Loucy (cell line): ENCODE results near the gene PPP2R5C.

ENCODE experiments used
- H2AFZ ChIP-seq: fragments of 200-600 bp; sonication (generic); 2 replicates; pipeline ENCODE4 v1.6.0; 2016; ENCODE audit warnings: antibody characterized with exemption, mild to moderate bottlenecking, low read length, moderate library complexity
- H3F3A ChIP-seq: fragments of 200-600 bp; 2 replicates; pipeline ENCODE4 v1.6.0; 2016; ENCODE audit warnings: antibody characterized with exemption, low read depth, mild to moderate bottlenecking
- H3K27me3 ChIP-seq: fragments of 200-600 bp; sonication (generic); 2 replicates; pipeline ENCODE4 v1.6.1; 2014; ENCODE audit warnings: low read length, mild to moderate bottlenecking; ENCODE audit not compliant: insufficient read depth, poor library complexity, severe bottlenecking
- H3K36me3 ChIP-seq: fragments of 200-600 bp; sonication (generic); 2 replicates; pipeline ENCODE4 v1.6.1; 2016; ENCODE audit warnings: low read length; ENCODE audit not compliant: insufficient read depth
- H3K4me1 ChIP-seq: fragments of 200-600 bp; sonication (generic); 2 replicates; pipeline ENCODE4 v1.5.1; 2014; ENCODE audit warnings: low read length, mild to moderate bottlenecking; ENCODE audit not compliant: insufficient read depth, poor library complexity, severe bottlenecking
- H3K4me2 ChIP-seq: fragments of 200-600 bp; sonication (generic); 2 replicates; pipeline ENCODE4 v1.6.0; 2014; ENCODE audit warnings: antibody characterized with exemption, low read length, low read depth, mild to moderate bottlenecking; ENCODE audit not compliant: poor library complexity, severe bottlenecking
- H3K4me3 ChIP-seq: fragments of 200-600 bp; sonication (generic); 2 replicates; pipeline ENCODE4 v1.5.1; 2014; ENCODE audit warnings: low read length, mild to moderate bottlenecking, mixed read lengths; ENCODE audit not compliant: poor library complexity, severe bottlenecking
- H3K79me2 ChIP-seq: fragments of 200-600 bp; sonication (generic); 2 replicates; pipeline ENCODE4 v1.6.1; 2014; ENCODE audit warnings: low read length; ENCODE audit not compliant: insufficient read depth
- H3K9ac ChIP-seq: fragments of 200-600 bp; sonication (generic); 2 replicates; pipeline ENCODE4 v1.6.0; 2014; ENCODE audit warnings: mild to moderate bottlenecking, low read depth, low read length, moderate library complexity; ENCODE audit not compliant: poor library complexity, severe bottlenecking
- H3K9me2 ChIP-seq: fragments of 200-600 bp; sonication (generic); replicated peaks from 2 replicates; pipeline ENCODE4 v1.6.1; 2016; ENCODE audit warnings: low read depth, low read length, mixed read lengths
- H3K9me3 ChIP-seq: fragments of 200-600 bp; sonication (generic); 2 replicates; pipeline ENCODE4 v1.6.1; 2014; ENCODE audit warnings: mild to moderate bottlenecking, antibody characterized with exemption, low read length, low read depth; ENCODE audit not compliant: insufficient read depth
- H4K20me1 ChIP-seq: fragments of 200-600 bp; sonication (generic); 2 replicates; pipeline ENCODE4 v1.6.0; 2014; ENCODE audit warnings: antibody characterized with exemption, low read length, mild to moderate bottlenecking; ENCODE audit not compliant: insufficient read depth, poor library complexity, severe bottlenecking
- CTCF ChIP-seq: fragments of 200-600 bp; sonication (generic); conservative IDR thresholded peaks from 2 replicates; pipeline ENCODE4 v1.5.1; 2014; ENCODE audit warnings: mild to moderate bottlenecking, antibody characterized with exemption, low read length
- EZH2phosphoT487 ChIP-seq: fragments of 200-600 bp; IDR thresholded peaks from 2 replicates; pipeline ENCODE4 v1.6.1; 2018; ENCODE audit warnings: antibody characterized with exemption, mild to moderate bottlenecking, moderate library complexity, borderline replicate concordance

The PPP2R5C gene

GRCh38 chr14:101898416-101898815 lies 136.9 kb downstream of the PPP2R5C start:
- H3K9ac ChIP-seq, result no peak overlapping the region
- no peaks in the 10 kb centered on the region for H3K9me2 ChIP-seq
- no peak overlapping the region for H3K4me2 ChIP-seq
- no peaks in the 10 kb centered on the region; the same call in 1 of the 2 replicates for H3F3A ChIP-seq
- no peaks in the 10 kb centered on the region for H3K79me2 ChIP-seq
- H4K20me1 ChIP-seq, result no peaks in the 10 kb centered on the region
- TF ChIP-seq CTCF (no peak), EZH2phosphoT487 (no peak)
- no peak overlapping the region for H2AFZ ChIP-seq
- H3K4me1 ChIP-seq, result no peaks in the 10 kb centered on the region
- no peaks in the 10 kb centered on the region for H3K9me3 ChIP-seq
- no peak overlapping the region for H3K4me3 ChIP-seq
- H3K36me3 ChIP-seq, result peaks cover 93% of the 10 kb centered on the region
- no peaks in the 10 kb centered on the region for H3K27me3 ChIP-seq

DNA sequence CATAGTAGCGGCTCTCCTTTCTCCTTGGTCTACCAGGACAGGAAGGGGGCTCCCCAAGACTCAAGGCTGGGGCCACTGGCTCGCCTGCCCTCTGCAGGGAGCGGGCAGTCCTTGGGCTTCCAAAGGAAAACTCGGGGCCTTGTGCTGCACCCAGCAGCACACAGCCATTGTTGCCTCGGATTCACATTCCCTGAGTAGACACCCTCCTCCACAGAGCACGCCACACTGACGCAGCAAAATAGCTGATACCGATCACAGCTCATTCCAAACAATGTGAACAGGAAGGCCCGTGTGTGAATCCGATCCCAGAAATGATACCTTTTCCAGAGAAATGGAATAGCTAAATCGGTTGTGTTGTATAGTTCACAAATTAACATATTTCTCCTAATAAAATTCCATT lies 137.8 kb downstream of the PPP2R5C start:
- Histone ChIP-seq H3K4me2 (no peak overlapping the region), H3F3A (no peaks in the 10 kb centered on the region), H3K9ac (no peak overlapping the region), H3K79me2 (no peaks in the 10 kb centered on the region), H3K36me3 (peaks cover 94% of the 10 kb centered on the region), H3K4me1 (no peaks in the 10 kb centered on the region), H2AFZ (no peak overlapping the region), H3K9me2 (no peaks in the 10 kb centered on the region), H3K9me3 (no peaks in the 10 kb centered on the region), H4K20me1 (no peaks in the 10 kb centered on the region), H3K27me3 (no peaks in the 10 kb centered on the region), H3K4me3 (no peak overlapping the region)
- TF ChIP-seq EZH2phosphoT487, result no peak

- H3K27me3 ChIP-seq, result no peaks in the 10 kb centered on the region
- no peaks in the 10 kb centered on the region for H3F3A ChIP-seq
- no peak overlapping the region for H2AFZ ChIP-seq
- no peaks in the 10 kb centered on the region for H4K20me1 ChIP-seq
- no peak overlapping the region for H3K4me3 ChIP-seq
- H3K79me2 ChIP-seq, result no peaks in the 10 kb centered on the region
- TF ChIP-seq CTCF, result no peak
- no peak for TF ChIP-seq EZH2phosphoT487
- no peak overlapping the region for H3K9ac ChIP-seq
- H3K4me1 ChIP-seq, result no peaks in the 10 kb centered on the region
- peaks cover 94% of the 10 kb centered on the region for H3K36me3 ChIP-seq
- no peaks in the 10 kb centered on the region for H3K9me3 ChIP-seq
- H3K4me2 ChIP-seq, result no peak overlapping the region
- H3K9me2 ChIP-seq, result no peaks in the 10 kb centered on the region
Observed at GRCh38 chr14:101900253-101900652, 138.7 kb downstream of the PPP2R5C start.

DNA sequence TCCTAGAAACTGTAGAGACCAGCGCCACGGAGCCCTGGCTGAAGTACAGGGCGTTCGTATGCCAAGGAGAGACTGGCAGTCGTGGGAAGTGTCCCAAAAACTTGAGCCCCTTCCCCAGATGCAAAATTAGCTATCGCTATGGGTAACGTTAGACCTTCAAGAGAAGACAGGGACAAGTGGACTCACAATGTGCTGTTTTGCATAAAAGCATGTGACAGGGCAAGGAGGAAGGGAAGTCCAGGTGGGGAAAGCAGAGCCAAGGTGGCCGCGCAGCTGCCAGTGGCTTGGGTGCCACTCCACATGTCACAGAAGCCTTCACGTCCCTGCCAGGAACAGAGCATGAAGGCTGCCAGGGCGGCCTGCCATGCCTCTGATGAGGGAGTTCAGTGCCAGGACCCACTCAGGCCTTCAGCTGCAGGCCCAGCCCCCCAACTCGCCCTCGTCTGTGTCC lies 141.6 kb downstream of the PPP2R5C start:
- Histone ChIP-seq H3K36me3 (peaks cover 98% of the 10 kb centered on the region), H3K9me2 (no peaks in the 10 kb centered on the region)

More for the DNA sequence above, 141.6 kb downstream of the PPP2R5C start:
- Histone ChIP-seq H4K20me1 (no peaks in the 10 kb centered on the region), H2AFZ (no peak overlapping the region), H3K9me3 (no peaks in the 10 kb centered on the region), H3K79me2 (no peaks in the 10 kb centered on the region), H3K4me3 (no peak overlapping the region), H3K4me1 (no peaks in the 10 kb centered on the region), H3F3A (no peaks in the 10 kb centered on the region), H3K9ac (no peak overlapping the region), H3K4me2 (no peak overlapping the region), H3K27me3 (no peaks in the 10 kb centered on the region)
- TF ChIP-seq EZH2phosphoT487 (no peak), CTCF (no peak)
